NB4 (cell line): ENCODE data around the gene DHX58.

ENCODE experiments used
- POLR2A ChIP-seq: IDR thresholded peaks from 2 replicates; pipeline ENCODE4 v1.6.1; 2011; ENCODE audit warnings: mild to moderate bottlenecking; ENCODE audit not compliant: insufficient read length; ENCODE audit errors: extremely low read depth
- TF ChIP-seq, protein P1 (sequence below): IDR thresholded peaks from 2 replicates; pipeline ENCODE4 v1.6.1; 2011; ENCODE audit warnings: low read depth, low read length
- TF ChIP-seq, protein P2 (sequence below): IDR thresholded peaks from one replicate; pipeline ENCODE4 v1.5.1; 2012; ENCODE audit warnings: low read depth, low read length

DNA sequence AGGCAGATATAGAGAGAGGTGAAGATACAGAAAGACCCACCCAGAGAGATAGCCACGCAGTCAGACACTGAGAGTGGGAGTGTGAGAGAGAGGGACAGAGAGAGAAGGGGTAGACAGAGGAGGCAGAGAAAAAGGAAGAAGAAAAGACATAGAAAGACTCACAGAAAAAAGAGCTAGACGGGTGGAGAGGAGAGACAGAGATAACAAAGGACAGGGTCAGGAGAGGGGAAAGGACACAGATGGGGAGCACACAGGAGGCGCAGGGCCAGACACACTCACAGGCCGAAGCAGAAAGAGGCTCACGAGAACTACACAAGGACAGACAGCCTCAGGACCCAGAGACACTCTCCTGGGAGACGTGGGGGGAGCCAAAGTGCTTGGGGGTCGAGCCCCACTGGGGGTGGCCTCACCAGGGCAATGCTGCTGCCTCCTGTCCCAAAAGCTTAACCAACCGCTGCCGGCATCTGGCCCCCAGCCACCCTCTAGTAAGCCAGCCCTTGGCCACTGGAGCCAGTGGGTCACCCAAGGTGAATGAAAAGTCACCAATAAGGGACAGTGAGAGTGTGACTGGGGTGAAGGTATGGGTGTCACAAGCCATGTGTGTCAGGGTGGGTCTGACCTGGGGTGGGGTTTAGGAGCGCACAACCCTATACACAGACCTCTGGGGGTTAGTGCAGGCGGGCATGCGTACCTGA, 18.0 kb downstream of the DHX58 start:
- no peak for TF ChIP-seq POLR2A
- TF ChIP-seq, protein P1, sequence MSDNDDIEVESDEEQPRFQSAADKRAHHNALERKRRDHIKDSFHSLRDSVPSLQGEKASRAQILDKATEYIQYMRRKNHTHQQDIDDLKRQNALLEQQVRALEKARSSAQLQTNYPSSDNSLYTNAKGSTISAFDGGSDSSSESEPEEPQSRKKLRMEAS: no peak
- TF ChIP-seq, protein P2, sequence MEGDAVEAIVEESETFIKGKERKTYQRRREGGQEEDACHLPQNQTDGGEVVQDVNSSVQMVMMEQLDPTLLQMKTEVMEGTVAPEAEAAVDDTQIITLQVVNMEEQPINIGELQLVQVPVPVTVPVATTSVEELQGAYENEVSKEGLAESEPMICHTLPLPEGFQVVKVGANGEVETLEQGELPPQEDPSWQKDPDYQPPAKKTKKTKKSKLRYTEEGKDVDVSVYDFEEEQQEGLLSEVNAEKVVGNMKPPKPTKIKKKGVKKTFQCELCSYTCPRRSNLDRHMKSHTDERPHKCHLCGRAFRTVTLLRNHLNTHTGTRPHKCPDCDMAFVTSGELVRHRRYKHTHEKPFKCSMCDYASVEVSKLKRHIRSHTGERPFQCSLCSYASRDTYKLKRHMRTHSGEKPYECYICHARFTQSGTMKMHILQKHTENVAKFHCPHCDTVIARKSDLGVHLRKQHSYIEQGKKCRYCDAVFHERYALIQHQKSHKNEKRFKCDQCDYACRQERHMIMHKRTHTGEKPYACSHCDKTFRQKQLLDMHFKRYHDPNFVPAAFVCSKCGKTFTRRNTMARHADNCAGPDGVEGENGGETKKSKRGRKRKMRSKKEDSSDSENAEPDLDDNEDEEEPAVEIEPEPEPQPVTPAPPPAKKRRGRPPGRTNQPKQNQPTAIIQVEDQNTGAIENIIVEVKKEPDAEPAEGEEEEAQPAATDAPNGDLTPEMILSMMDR: no peak
